HEK293 (cell line): Measurements from ENCODE around the gene HNF1B.

Source experiments
- CTCF ChIP-seq: fragments of 450-650 bp; formaldehyde crosslinking; IDR thresholded peaks from 2 replicates; pipeline ENCODE4 v1.5.1; 2016; ENCODE audit warnings: missing biosample characterization, missing genetic modification characterization
- GLI4 ChIP-seq: fragments of 450-650 bp; formaldehyde crosslinking; IDR thresholded peaks from 2 replicates; pipeline ENCODE4 v1.5.1; 2016; ENCODE audit warnings: missing biosample characterization, missing genetic modification characterization
- MYNN ChIP-seq: fragments of 450-650 bp; formaldehyde crosslinking; IDR thresholded peaks from 2 replicates; pipeline ENCODE4 v1.5.1; 2016; ENCODE audit warnings: missing biosample characterization, missing genetic modification characterization, borderline replicate concordance
- SP2 ChIP-seq: fragments of 450-650 bp; formaldehyde crosslinking; IDR thresholded peaks from 2 replicates; pipeline ENCODE4 v1.5.1; 2016; ENCODE audit warnings: missing biosample characterization, missing genetic modification characterization
- ZBTB21 ChIP-seq: fragments of 450-650 bp; formaldehyde crosslinking; IDR thresholded peaks from 2 replicates; pipeline ENCODE4 v1.5.1; 2017; ENCODE audit warnings: missing biosample characterization, missing genetic modification characterization
- ZFP37 ChIP-seq: fragments of 450-650 bp; formaldehyde crosslinking; IDR thresholded peaks from 2 replicates; pipeline ENCODE4 v1.5.1; 2016; ENCODE audit warnings: missing biosample characterization, missing genetic modification characterization
- ZFP41 ChIP-seq: fragments of 450-650 bp; formaldehyde crosslinking; IDR thresholded peaks from 2 replicates; pipeline ENCODE4 v1.5.1; 2016; ENCODE audit warnings: missing biosample characterization, missing genetic modification characterization, borderline replicate concordance
- ZNF223 ChIP-seq: fragments of 450-650 bp; formaldehyde crosslinking; IDR thresholded peaks from 2 replicates; pipeline ENCODE4 v1.5.1; 2016; ENCODE audit warnings: missing biosample characterization, missing genetic modification characterization
- ZNF580 ChIP-seq: fragments of 450-650 bp; formaldehyde crosslinking; IDR thresholded peaks from 2 replicates; pipeline ENCODE4 v1.5.1; 2016; ENCODE audit warnings: missing biosample characterization, missing genetic modification characterization
- ZNF623 ChIP-seq: fragments of 450-650 bp; formaldehyde crosslinking; IDR thresholded peaks from 2 replicates; pipeline ENCODE4 v1.5.1; 2016; ENCODE audit warnings: missing biosample characterization, missing genetic modification characterization
- ZSCAN23 ChIP-seq: fragments of 450-650 bp; formaldehyde crosslinking; IDR thresholded peaks from 2 replicates; pipeline ENCODE4 v1.5.1; 2016; ENCODE audit warnings: missing biosample characterization, missing genetic modification characterization

- TF ChIP-seq ZNF623 (tag by site-specific recombination): no peak
- TF ChIP-seq ZFP41 (tag by site-specific recombination): no peak
- TF ChIP-seq MYNN (tag by site-specific recombination): no peak
- TF ChIP-seq ZBTB21 (tag by site-specific recombination): no peak
- no peak for TF ChIP-seq ZNF580 (tag by site-specific recombination)
- no peak for TF ChIP-seq ZFP37
- no peak for TF ChIP-seq CTCF
- no peak for TF ChIP-seq GLI4 (tag by site-specific recombination)
- TF ChIP-seq ZNF223 (tag by site-specific recombination): no peak
- TF ChIP-seq SP2 (tag by site-specific recombination): no peak
- no peak for TF ChIP-seq ZSCAN23 (tag by site-specific recombination)
Observed at GRCh38 chr17:37789021-37789565, 44.2 kb upstream of the HNF1B start.
